HAP-1 (cell line): Measurements from ENCODE around the gene C1QB.

Experiments used
- DNase-seq, 2 experiments: peaks; one replicate each; pipeline ENCODE4 v3.0.0-alpha.2; 2016 to 2020; ENCODE audit warnings: low spot score in 2 of 2
- H3K27me3 ChIP-seq: fragments of 250-450 bp; sonication (Bioruptor Pico); 2 replicates; pipeline ENCODE4 v1.5.1; 2020; ENCODE audit warnings: low read depth, mild to moderate bottlenecking, moderate library complexity
- H3K36me3 ChIP-seq: fragments of 250-450 bp; sonication (Bioruptor Pico); replicated peaks from 2 replicates; pipeline ENCODE4 v1.5.1; 2020; ENCODE audit warnings: mild to moderate bottlenecking
- H3K4me1 ChIP-seq: fragments of 250-450 bp; sonication (Bioruptor Pico); 2 replicates; pipeline ENCODE4 v1.5.1; 2020; ENCODE audit warnings: mild to moderate bottlenecking
- H3K4me3 ChIP-seq: fragments of 250-450 bp; sonication (Bioruptor Pico); 2 replicates; pipeline ENCODE4 v1.5.1; 2020; ENCODE audit warnings: mild to moderate bottlenecking, moderate library complexity
- H3K9me3 ChIP-seq: fragments of 250-450 bp; sonication (Bioruptor Pico); 2 replicates; pipeline ENCODE4 v1.5.1; 2020; ENCODE audit warnings: mild to moderate bottlenecking, moderate library complexity
- in situ Hi-C: fragments of 300-500 bp; cut with MboI; formaldehyde crosslinking; loops from 3 replicates; pipeline ENCODE4 v1.14.3; 2020; ENCODE audit warnings: low sequenced_read_pairs, inconsistent platforms, mixed read lengths

Gene C1QB

GRCh38 chr1:22677931-22678896 is 25.2 kb downstream of the C1QB start:
- Histone ChIP-seq H3K36me3 (no peaks in the 10 kb centered on the region), H3K4me3 (no peak overlapping the region), H3K9me3 (no peaks in the 10 kb centered on the region), H3K27me3 (peaks cover 8% of the 10 kb centered on the region; the same call in 1 of the 2 replicates), H3K4me1 (no peaks in the 10 kb centered on the region)
- no peak for DNase-seq
- in situ Hi-C loops = no loop called here

GRCh38 chr1:22680726-22681125 is 27.7 kb downstream of the C1QB start:
- Histone ChIP-seq H3K9me3 (no peaks in the 10 kb centered on the region), H3K4me1 (no peaks in the 10 kb centered on the region), H3K36me3 (no peaks in the 10 kb centered on the region), H3K4me3 (no peak overlapping the region), H3K27me3 (peaks cover 6% of the 10 kb centered on the region; the same call in 1 of the 2 replicates)
- DNase-seq = no peak
- in situ Hi-C loops = no loop called here

GRCh38 chr1:22681556-22682276 is 28.7 kb downstream of the C1QB start:
- Histone ChIP-seq H3K9me3 (no peaks in the 10 kb centered on the region), H3K27me3 (peaks cover 6% of the 10 kb centered on the region; the same call in 1 of the 2 replicates), H3K36me3 (no peaks in the 10 kb centered on the region), H3K4me3 (no peak overlapping the region), H3K4me1 (no peaks in the 10 kb centered on the region)
- in situ Hi-C loops = no loop called here
- DNase-seq = no peak

- no peak for DNase-seq
- no peaks in the 10 kb centered on the region for H3K36me3 ChIP-seq
- H3K4me1 ChIP-seq = no peaks in the 10 kb centered on the region
- H3K9me3 ChIP-seq = no peaks in the 10 kb centered on the region
- peaks cover 6% of the 10 kb centered on the region; the same call in 1 of the 2 replicates for H3K27me3 ChIP-seq
- in situ Hi-C loops = no loop called here
- H3K4me3 ChIP-seq = no peak overlapping the region
These were observed 30.5 kb downstream of the C1QB start for GRCh38 chr1:22683547-22683946.

GRCh38 chr1:22685591-22686059 is 32.6 kb downstream of the C1QB start:
- no peak for DNase-seq
- Histone ChIP-seq H3K4me1 (no peaks in the 10 kb centered on the region), H3K9me3 (no peaks in the 10 kb centered on the region), H3K4me3 (no peak overlapping the region), H3K27me3 (peaks cover 6% of the 10 kb centered on the region; the same call in 1 of the 2 replicates), H3K36me3 (no peaks in the 10 kb centered on the region)
- in situ Hi-C loops = no loop called here

GRCh38 chr1:22687191-22687590 is 34.2 kb downstream of the C1QB start:
- peaks cover 6% of the 10 kb centered on the region; the same call in 1 of the 2 replicates for H3K27me3 ChIP-seq
- in situ Hi-C loops = no loop called here

GRCh38 chr1:22688466-22688865 is 35.4 kb downstream of the C1QB start:
- Histone ChIP-seq H3K36me3 (no peaks in the 10 kb centered on the region), H3K4me3 (no peak overlapping the region), H3K4me1 (no peaks in the 10 kb centered on the region), H3K27me3 (peaks cover 3% of the 10 kb centered on the region; the same call in 1 of the 2 replicates), H3K9me3 (no peaks in the 10 kb centered on the region)
- in situ Hi-C loops = no loop called here
- DNase-seq = no peak

More at GRCh38 chr1:22687191-22687590, 34.2 kb downstream of the C1QB start:
- no peak for DNase-seq
- Histone ChIP-seq H3K4me3 (no peak overlapping the region), H3K4me1 (no peaks in the 10 kb centered on the region), H3K36me3 (no peaks in the 10 kb centered on the region), H3K9me3 (no peaks in the 10 kb centered on the region)

- H3K27me3 ChIP-seq = no peaks in the 10 kb centered on the region
These were observed 36.5 kb downstream of the C1QB start for GRCh38 chr1:22689505-22689904.

GRCh38 chr1:22691031-22691753 is 38.2 kb downstream of the C1QB start:
- no peak overlapping the region for H3K4me3 ChIP-seq
- no peaks in the 10 kb centered on the region for H3K36me3 ChIP-seq
- H3K4me1 ChIP-seq = no peaks in the 10 kb centered on the region
- no peaks in the 10 kb centered on the region for H3K9me3 ChIP-seq
- H3K27me3 ChIP-seq = no peaks in the 10 kb centered on the region
- DNase-seq = no peak
- in situ Hi-C loops = no loop called here

More at GRCh38 chr1:22689505-22689904, 36.5 kb downstream of the C1QB start:
- no peak for DNase-seq
- in situ Hi-C loops = no loop called here
- H3K9me3 ChIP-seq = no peaks in the 10 kb centered on the region
- no peaks in the 10 kb centered on the region for H3K36me3 ChIP-seq
- no peaks in the 10 kb centered on the region for H3K4me1 ChIP-seq
- H3K4me3 ChIP-seq = no peak overlapping the region

- in situ Hi-C loops = no loop called here
- H3K4me1 ChIP-seq = no peaks in the 10 kb centered on the region
- H3K27me3 ChIP-seq = no peaks in the 10 kb centered on the region
- no peaks in the 10 kb centered on the region for H3K36me3 ChIP-seq
- no peaks in the 10 kb centered on the region for H3K9me3 ChIP-seq
- DNase-seq = no peak
- no peak overlapping the region for H3K4me3 ChIP-seq
These were observed 41.1 kb downstream of the C1QB start for GRCh38 chr1:22694172-22694571.

GRCh38 chr1:22696610-22697009 is 43.6 kb downstream of the C1QB start:
- Histone ChIP-seq H3K4me1 (peaks cover 3% of the 10 kb centered on the region), H3K9me3 (no peaks in the 10 kb centered on the region), H3K4me3 (no peak overlapping the region), H3K27me3 (no peaks in the 10 kb centered on the region), H3K36me3 (no peaks in the 10 kb centered on the region)
- no peak for DNase-seq
- in situ Hi-C loops = no loop called here

- H3K27me3 ChIP-seq = no peaks in the 10 kb centered on the region
- no peak overlapping the region for H3K4me3 ChIP-seq
- DNase-seq = no peak
- H3K36me3 ChIP-seq = no peaks in the 10 kb centered on the region
- in situ Hi-C loops = no loop called here
- H3K9me3 ChIP-seq = no peaks in the 10 kb centered on the region
- H3K4me1 ChIP-seq = peaks cover 3% of the 10 kb centered on the region
These were observed 44.9 kb downstream of the C1QB start for GRCh38 chr1:22697980-22698379.

GRCh38 chr1:22699681-22700520 is 46.9 kb downstream of the C1QB start:
- Histone ChIP-seq H3K4me1 (peaks cover 3% of the 10 kb centered on the region), H3K4me3 (no peak overlapping the region), H3K27me3 (no peaks in the 10 kb centered on the region), H3K36me3 (no peaks in the 10 kb centered on the region), H3K9me3 (no peaks in the 10 kb centered on the region)
- DNase-seq = peak; percentile 19 to 52
- in situ Hi-C loops = no loop called here
